PC-3 (cell line): ENCODE results near the gene IKBKE. TPM values are rescaled to one million over a fixed set of nuclear protein-coding genes. Genes with fewer than 3 reads are reported as not detected.

ENCODE experiments used
- ATAC-seq: fragments of 200-7000 bp; cut with Tn5 transposase; 2 replicates; pipeline ENCODE4 v1.9.1; 2020; ENCODE audit warnings: mild to moderate bottlenecking, moderate library complexity
- BruUV-seq: library from RNA; stranded (reverse); fragments of 400-500 nt; replicated peaks from 2 replicates; lab custom pipeline; 2021; lab: Mats Ljungman, UMichigan
- CTCF ChIA-PET: fragments of 300-600 bp; sonication (Branson Sonifier 250); formaldehyde crosslinking; loops from one replicate; lab custom pipeline; 2022; ENCODE audit warnings: antibody characterized with exemption; lab: Charles Lee
- POLR2A ChIA-PET: fragments of 300-600 bp; sonication (Branson Sonifier 250); formaldehyde crosslinking; loops from one replicate; lab custom pipeline; 2022; ENCODE audit warnings: antibody characterized with exemption; ENCODE audit not compliant: unreplicated experiment; lab: Charles Lee
- DNase-seq: peaks from one replicate; pipeline ENCODE4 v3.0.0-alpha.2; 2015
- H2AFZ ChIP-seq: fragments of 300-600 bp; sonication (generic); 2 replicates; pipeline ENCODE4 v1.6.0; 2016; ENCODE audit warnings: antibody characterized with exemption, low read length
- H3F3A ChIP-seq: fragments of 300-600 bp; sonication (generic); one replicate; pipeline ENCODE4 v1.6.0; 2017; ENCODE audit warnings: antibody characterized with exemption, low read length, control low read depth, mild to moderate bottlenecking; ENCODE audit not compliant: unreplicated experiment
- H3K27ac ChIP-seq: fragments of 300-600 bp; sonication (generic); 2 replicates; pipeline ENCODE4 v1.5.1; 2016; ENCODE audit warnings: mild to moderate bottlenecking, low read length
- H3K27me3 ChIP-seq: fragments of 300-600 bp; sonication (generic); 2 replicates; pipeline ENCODE4 v1.6.1; 2016; ENCODE audit warnings: low read length, mixed read lengths
- H3K36me3 ChIP-seq: fragments of 300-600 bp; sonication (generic); 2 replicates; pipeline ENCODE4 v1.6.1; 2016; ENCODE audit warnings: low read depth, mixed run types, low read length, mixed read lengths
- H3K4me1 ChIP-seq: fragments of 300-600 bp; sonication (generic); 2 replicates; pipeline ENCODE4 v1.5.1; 2016; ENCODE audit warnings: low read length; ENCODE audit not compliant: insufficient read depth
- H3K4me2 ChIP-seq: fragments of 300-600 bp; sonication (generic); 2 replicates; pipeline ENCODE4 v1.6.0; 2016; ENCODE audit warnings: low read length
- H3K4me3 ChIP-seq: fragments of 300-600 bp; sonication (generic); 2 replicates; pipeline ENCODE4 v1.5.1; 2016; ENCODE audit warnings: mild to moderate bottlenecking, low read length, mixed read lengths
- H3K79me2 ChIP-seq: fragments of 300-600 bp; sonication (generic); 2 replicates; pipeline ENCODE4 v1.6.1; 2017; ENCODE audit warnings: low read length, mixed read lengths
- H3K9ac ChIP-seq: fragments of 300-600 bp; sonication (generic); 2 replicates; pipeline ENCODE4 v1.6.0; 2016; ENCODE audit warnings: mild to moderate bottlenecking, low read length
- H3K9me2 ChIP-seq: fragments of 300-600 bp; sonication (generic); replicated peaks from 2 replicates; pipeline ENCODE4 v1.6.1; 2016; ENCODE audit warnings: mixed run types, low read length, mixed read lengths
- H3K9me3 ChIP-seq: fragments of 300-600 bp; sonication (generic); 2 replicates; pipeline ENCODE4 v1.6.1; 2016; ENCODE audit warnings: low read length, mixed read lengths
- H4K20me1 ChIP-seq: fragments of 300-600 bp; sonication (generic); 2 replicates; pipeline ENCODE4 v1.6.1; 2016; ENCODE audit warnings: low read length, mixed read lengths
- CTCF ChIP-seq: fragments of 300-600 bp; sonication (generic); conservative IDR thresholded peaks from 2 replicates; pipeline ENCODE4 v1.5.1; 2017; ENCODE audit warnings: antibody characterized with exemption, low read depth, mild to moderate bottlenecking, low read length
- EZH2 ChIP-seq: fragments of 300-600 bp; sonication (generic); IDR thresholded peaks from one replicate; pipeline ENCODE4 v1.6.1; 2017; ENCODE audit warnings: antibody characterized with exemption, mild to moderate bottlenecking, low read length; ENCODE audit not compliant: unreplicated experiment
- EZH2phosphoT487 ChIP-seq: fragments of 300-600 bp; sonication (generic); IDR thresholded peaks from 2 replicates; pipeline ENCODE4 v1.6.1; 2018; ENCODE audit warnings: mild to moderate bottlenecking, antibody characterized with exemption, low read length, borderline replicate concordance
- intact Hi-C: fragments of 100-400 bp; cut with micrococcal nuclease; formaldehyde crosslinking; loops from 2 replicates; pipeline ENCODE4 v1.9.0; 2023
- total RNA-seq: library from RNA; depleted of rRNA; stranded (reverse); fragments of >200 nt; gene quantifications from 2 replicates; pipeline ENCODE4 v1.2.3, GENCODE V29; 2014

IKBKE gene
- total RNA-seq, 1 experiment from 2014 or later, result 28.3 TPM

DNA sequence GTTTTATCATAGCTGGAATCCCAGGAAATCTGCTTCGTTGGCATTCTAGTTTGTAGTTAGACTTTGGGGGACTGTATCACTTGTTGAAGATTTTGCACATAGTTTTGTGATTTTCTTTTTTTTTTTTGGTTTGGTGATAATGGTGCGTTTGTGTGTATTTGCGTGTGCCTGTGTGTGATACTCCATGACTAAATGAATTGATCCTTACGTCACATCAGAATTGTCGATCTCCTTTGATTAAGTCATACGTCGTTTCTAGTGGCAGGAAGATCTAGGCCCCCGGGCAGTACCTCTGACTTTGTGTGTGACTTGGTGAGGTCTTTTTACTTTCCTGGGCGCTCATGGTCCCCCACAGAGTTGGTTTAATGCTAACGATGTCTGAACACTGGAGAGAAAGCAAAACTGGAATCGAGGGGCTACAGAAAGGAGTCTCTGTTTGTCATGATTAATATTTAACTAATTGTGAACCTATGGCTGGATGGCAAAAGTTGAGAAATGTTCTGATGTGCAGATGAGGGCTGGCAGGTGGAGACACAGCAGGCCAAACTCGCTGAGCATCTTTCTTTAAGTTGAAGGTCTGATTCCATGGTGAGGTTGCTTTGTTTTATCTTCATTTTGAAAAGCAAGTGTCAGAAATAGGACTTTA lies 39.5 kb downstream of the IKBKE start:
- Histone ChIP-seq H3K27me3 (no peaks in the 10 kb centered on the region), H2AFZ (no peak overlapping the region), H4K20me1 (no peaks in the 10 kb centered on the region), H3K9me2 (no peaks in the 10 kb centered on the region), H3K9ac (no peak overlapping the region), H3F3A (peaks cover 4% of the 10 kb centered on the region), H3K79me2 (no peaks in the 10 kb centered on the region), H3K4me1 (peaks cover 58% of the 10 kb centered on the region), H3K27ac (no peak overlapping the region), H3K4me3 (no peak overlapping the region), H3K4me2 (no peak overlapping the region), H3K36me3 (no peaks in the 10 kb centered on the region), H3K9me3 (no peaks in the 10 kb centered on the region)
- intact Hi-C loops, result loop anchor here (5.0 kb wide), 1 partner anchor 153 kb away; no protein-coding TSS in a partner anchor
- ChIA-PET POLR2A (no interaction called here), CTCF (no interaction called here)
- DNase-seq (no peak), ATAC-seq (no peak)
- BruUV-seq, result no TSS peak
- TF ChIP-seq EZH2, result no peak
- no peak for TF ChIP-seq EZH2phosphoT487
- TF ChIP-seq CTCF, result no peak

DNA sequence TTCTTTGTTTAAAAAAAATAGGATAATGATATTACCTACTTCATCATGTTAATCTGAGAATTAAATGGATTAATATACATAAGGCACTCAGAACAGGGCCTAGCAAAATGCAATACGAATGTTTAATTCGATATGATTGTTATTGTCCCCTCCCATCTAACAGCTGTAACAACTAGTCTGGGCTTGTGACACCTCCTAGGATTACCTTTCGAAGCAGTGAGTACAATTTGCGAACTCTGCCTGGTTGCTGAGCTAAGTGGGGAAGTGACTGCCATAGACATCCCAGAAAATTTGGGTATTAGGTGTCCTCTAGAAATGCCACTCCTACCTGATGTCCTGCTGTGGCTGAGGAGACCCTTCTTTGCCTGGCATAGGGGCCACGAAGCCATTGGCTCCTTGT lies 40.1 kb downstream of the IKBKE start:
- no peak overlapping the region for H2AFZ ChIP-seq
- H3K27me3 ChIP-seq, result no peaks in the 10 kb centered on the region
- intact Hi-C loops, result no loop called here
- H3K4me2 ChIP-seq, result no peak overlapping the region
- no peak for TF ChIP-seq EZH2
- no peak for TF ChIP-seq EZH2phosphoT487
- TF ChIP-seq CTCF, result no peak
- no peaks in the 10 kb centered on the region for H4K20me1 ChIP-seq
- no peak for DNase-seq
- H3K9ac ChIP-seq, result no peak overlapping the region
- H3K27ac ChIP-seq, result no peak overlapping the region
- no peaks in the 10 kb centered on the region for H3K79me2 ChIP-seq
- no peaks in the 10 kb centered on the region for H3K9me2 ChIP-seq
- no TSS peak for BruUV-seq
- ChIA-PET CTCF (no interaction called here), POLR2A (no interaction called here)
- H3K4me1 ChIP-seq, result peaks cover 54% of the 10 kb centered on the region
- no peak overlapping the region for H3K4me3 ChIP-seq
- H3F3A ChIP-seq, result peaks cover 4% of the 10 kb centered on the region
- no peak for ATAC-seq
- no peaks in the 10 kb centered on the region for H3K36me3 ChIP-seq
- no peaks in the 10 kb centered on the region for H3K9me3 ChIP-seq

- Histone ChIP-seq H3K4me2 (no peak overlapping the region), H3K36me3 (no peaks in the 10 kb centered on the region), H3K27me3 (no peaks in the 10 kb centered on the region), H3F3A (peaks cover 4% of the 10 kb centered on the region), H3K9ac (no peak overlapping the region), H3K27ac (no peak overlapping the region), H3K4me3 (no peak overlapping the region), H4K20me1 (no peaks in the 10 kb centered on the region), H3K79me2 (no peaks in the 10 kb centered on the region), H3K9me2 (no peaks in the 10 kb centered on the region), H3K4me1 (peaks cover 49% of the 10 kb centered on the region), H2AFZ (no peak overlapping the region), H3K9me3 (no peaks in the 10 kb centered on the region)
- no peak for TF ChIP-seq CTCF
- no peak for TF ChIP-seq EZH2
- no peak for TF ChIP-seq EZH2phosphoT487
- POLR2A ChIA-PET, result no interaction called here
- intact Hi-C loops, result no loop called here
- CTCF ChIA-PET, result no interaction called here
- no peak for ATAC-seq
- no TSS peak for BruUV-seq
- DNase-seq, result no peak
These were observed 41.2 kb downstream of the IKBKE start for GRCh38 chr1:206511362-206512057.
